ENCODE measurements around the gene KPNA5.
"Not testable (repeated sequence)": the region's sequence is repeated elsewhere in the genome, so short reads cannot be mapped to it uniquely, and the experiment has no call there.

KPNA5 gene

GRCh38 chr6:116661594-116661993 lies 19.4 kb upstream of the KPNA5 start:
- H3K27ac ChIP-seq (ENCODE audit: insufficient read depth in 1 of 2, low read depth in 1 of 2, low read length in 2 of 2, poor library complexity in 1 of 2, severe bottlenecking in 2 of 2): no peak overlapping the region
- ChIA-PET CTCF (interaction anchor here (0.6 to 1.3 kb wide), 6 partner anchors 8 to 392 kb away, joined by 3 read pairs; no protein-coding TSS in a partner anchor), POLR2A (no interaction called here)
- no peaks in the 10 kb centered on the region for H3K27me3 ChIP-seq (replicated peaks in 2 of 5; ENCODE audit: control insufficient read depth in 4 of 5, insufficient read depth in 5 of 5, low read length in 4 of 5)
- peaks cover 2 to 17% (median 10%) of the 10 kb centered on the region in 4 experiments for H3K4me1 ChIP-seq (ENCODE audit: control extremely low read depth in 1 of 4, control insufficient read depth in 4 of 4, insufficient read depth in 4 of 4, low read length in 3 of 4)
- H3K36me3 ChIP-seq (ENCODE audit: control insufficient read depth in 4 of 4, insufficient read depth in 4 of 4, low read length in 3 of 4): peaks cover 10 to 22% (median 17%) of the 10 kb centered on the region in 4 experiments
- no peak overlapping the region for H3K4me3 ChIP-seq (ENCODE audit: control insufficient read depth in 1 of 7, extremely low read depth in 1 of 7, insufficient read depth in 4 of 7, low read depth in 2 of 7, low read length in 6 of 7)
- DNase-seq: no peak
- H3K9me3 ChIP-seq (ENCODE audit: control extremely low read depth in 1 of 5, control insufficient read depth in 4 of 5, insufficient read depth in 2 of 5, low read depth in 1 of 5, low read length in 4 of 5): no peaks in the 10 kb centered on the region

GRCh38 chr6:116662202-116662601 lies 18.8 kb upstream of the KPNA5 start:
- Histone ChIP-seq H3K27me3 (replicated peaks in 2 of 5; ENCODE audit: control insufficient read depth in 4 of 5, insufficient read depth in 5 of 5, low read length in 4 of 5) (no peaks in the 10 kb centered on the region), H3K4me1 (ENCODE audit: control extremely low read depth in 1 of 4, control insufficient read depth in 4 of 4, insufficient read depth in 4 of 4, low read length in 3 of 4) (peaks cover 6 to 23% (median 13%) of the 10 kb centered on the region in 4 experiments), H3K9me3 (ENCODE audit: control extremely low read depth in 1 of 5, control insufficient read depth in 4 of 5, insufficient read depth in 2 of 5, low read depth in 1 of 5, low read length in 4 of 5) (no peaks in the 10 kb centered on the region), H3K4me3 (ENCODE audit: control insufficient read depth in 1 of 7, extremely low read depth in 1 of 7, insufficient read depth in 4 of 7, low read depth in 2 of 7, low read length in 6 of 7) (no peak overlapping the region), H3K27ac (ENCODE audit: insufficient read depth in 1 of 2, low read depth in 1 of 2, low read length in 2 of 2, poor library complexity in 1 of 2, severe bottlenecking in 2 of 2) (no peak overlapping the region), H3K36me3 (ENCODE audit: control insufficient read depth in 4 of 4, insufficient read depth in 4 of 4, low read length in 3 of 4) (peaks cover 7 to 17% (median 15%) of the 10 kb centered on the region in 4 experiments)
- 90% methylated on average over 1 of the region's 1 CpG for WGBS (ENCODE audit: insufficient coverage)
- ChIA-PET CTCF (interaction anchor here (0.9 to 1.3 kb wide), 5 partner anchors 11 to 393 kb away, joined by 3 read pairs; no protein-coding TSS in a partner anchor), POLR2A (no interaction called here)
- no peak for DNase-seq

- Histone ChIP-seq H3K4me1 (ENCODE audit: control extremely low read depth in 1 of 4, control insufficient read depth in 4 of 4, insufficient read depth in 4 of 4, low read length in 3 of 4) (peaks cover 11 to 26% (median 18%) of the 10 kb centered on the region in 4 experiments), H3K9me3 (ENCODE audit: control extremely low read depth in 1 of 5, control insufficient read depth in 4 of 5, insufficient read depth in 2 of 5, low read depth in 1 of 5, low read length in 4 of 5) (no peaks in the 10 kb centered on the region), H3K27ac (ENCODE audit: insufficient read depth in 1 of 2, low read depth in 1 of 2, low read length in 2 of 2, poor library complexity in 1 of 2, severe bottlenecking in 2 of 2) (no peak overlapping the region), H3K36me3 (ENCODE audit: control insufficient read depth in 4 of 4, insufficient read depth in 4 of 4, low read length in 3 of 4) (peaks cover 5 to 13% (median 9%) of the 10 kb centered on the region in 4 experiments), H3K27me3 (replicated peaks in 2 of 5; ENCODE audit: control insufficient read depth in 4 of 5, insufficient read depth in 5 of 5, low read length in 4 of 5) (no peaks in the 10 kb centered on the region), H3K4me3 (ENCODE audit: control insufficient read depth in 1 of 7, extremely low read depth in 1 of 7, insufficient read depth in 4 of 7, low read depth in 2 of 7, low read length in 6 of 7) (no peak overlapping the region)
- CTCF ChIA-PET: no interaction called here
- no CpG with 5 or more reads among the region's 3 CpGs for WGBS (ENCODE audit: insufficient coverage)
- POLR2A ChIA-PET: no interaction called here
- DNase-seq: no peak
Observed at GRCh38 chr6:116663308-116663707, 17.7 kb upstream of the KPNA5 start.

- DNase-seq: peak in 1 of 3 donors; percentile 18
- peaks cover 11 to 26% (median 18%) of the 10 kb centered on the region in 4 experiments for H3K4me1 ChIP-seq (ENCODE audit: control extremely low read depth in 1 of 4, control insufficient read depth in 4 of 4, insufficient read depth in 4 of 4, low read length in 3 of 4)
- CTCF ChIA-PET; H3K4me3 ChIP-seq (ENCODE audit: control insufficient read depth in 1 of 7, extremely low read depth in 1 of 7, insufficient read depth in 4 of 7, low read depth in 2 of 7, low read length in 6 of 7); H3K27ac ChIP-seq (ENCODE audit: insufficient read depth in 1 of 2, low read depth in 1 of 2, low read length in 2 of 2, poor library complexity in 1 of 2, severe bottlenecking in 2 of 2); H3K9me3 ChIP-seq (ENCODE audit: control extremely low read depth in 1 of 5, control insufficient read depth in 4 of 5, insufficient read depth in 2 of 5, low read depth in 1 of 5, low read length in 4 of 5); POLR2A ChIA-PET; H3K27me3 ChIP-seq (replicated peaks in 2 of 5; ENCODE audit: control insufficient read depth in 4 of 5, insufficient read depth in 5 of 5, low read length in 4 of 5): not testable (repeated sequence)
- H3K36me3 ChIP-seq (ENCODE audit: control insufficient read depth in 4 of 4, insufficient read depth in 4 of 4, low read length in 3 of 4): peaks cover 5 to 11% (median 7%) of the 10 kb centered on the region in 4 experiments
- WGBS (ENCODE audit: insufficient coverage): no CpG with 5 or more reads among the region's 2 CpGs
Observed at GRCh38 chr6:116664169-116664568, 16.8 kb upstream of the KPNA5 start.

GRCh38 chr6:116665464-116665863 lies 15.5 kb upstream of the KPNA5 start:
- POLR2A ChIA-PET: no interaction called here
- WGBS (ENCODE audit: insufficient coverage): 95% methylated on average over 4 of the region's 7 CpGs
- H3K36me3 ChIP-seq (ENCODE audit: control insufficient read depth in 4 of 4, insufficient read depth in 4 of 4, low read length in 3 of 4): peaks cover 2 to 10% (median 4%) of the 10 kb centered on the region in 4 experiments
- H3K9me3 ChIP-seq (ENCODE audit: control extremely low read depth in 1 of 5, control insufficient read depth in 4 of 5, insufficient read depth in 2 of 5, low read depth in 1 of 5, low read length in 4 of 5): no peaks in the 10 kb centered on the region
- H3K4me1 ChIP-seq (ENCODE audit: control extremely low read depth in 1 of 4, control insufficient read depth in 4 of 4, insufficient read depth in 4 of 4, low read length in 3 of 4): peaks cover 11 to 26% (median 18%) of the 10 kb centered on the region in 4 experiments
- CTCF ChIA-PET: interaction anchor here (1.0 to 3.1 kb wide), 2 partner anchors 15 to 17 kb away, joined by 3 to 6 read pairs; no protein-coding TSS in a partner anchor
- H3K4me3 ChIP-seq (ENCODE audit: control insufficient read depth in 1 of 7, extremely low read depth in 1 of 7, insufficient read depth in 4 of 7, low read depth in 2 of 7, low read length in 6 of 7): peak overlapping the region in 1 of 7 experiments; percentile 39
- no peaks in the 10 kb centered on the region for H3K27me3 ChIP-seq (replicated peaks in 2 of 5; ENCODE audit: control insufficient read depth in 4 of 5, insufficient read depth in 5 of 5, low read length in 4 of 5)
- H3K27ac ChIP-seq (ENCODE audit: insufficient read depth in 1 of 2, low read depth in 1 of 2, low read length in 2 of 2, poor library complexity in 1 of 2, severe bottlenecking in 2 of 2): peak overlapping the region in 1 of 2 experiments; percentile 36
- DNase-seq: no peak

- H3K9me3 ChIP-seq (ENCODE audit: control extremely low read depth in 1 of 5, control insufficient read depth in 4 of 5, insufficient read depth in 2 of 5, low read depth in 1 of 5, low read length in 4 of 5): no peaks in the 10 kb centered on the region
- peak overlapping the region in 1 of 2 experiments; percentile 36 for H3K27ac ChIP-seq (ENCODE audit: insufficient read depth in 1 of 2, low read depth in 1 of 2, low read length in 2 of 2, poor library complexity in 1 of 2, severe bottlenecking in 2 of 2)
- peaks cover 11 to 26% (median 18%) of the 10 kb centered on the region in 4 experiments for H3K4me1 ChIP-seq (ENCODE audit: control extremely low read depth in 1 of 4, control insufficient read depth in 4 of 4, insufficient read depth in 4 of 4, low read length in 3 of 4)
- ChIA-PET POLR2A (interaction anchor here (0.7 kb wide), 1 partner anchor 95 kb away, joined by 3 read pairs; the partner anchor contains the start of gene RWDD1), CTCF (interaction anchor here (1.0 to 3.1 kb wide), 4 partner anchors 8 to 16 kb away, joined by 3 to 6 read pairs (median 3); partner anchors contain the start of gene KPNA5)
- WGBS (ENCODE audit: insufficient coverage): no CpG with 5 or more reads among the region's 1 CpG
- peaks cover 0 to 9% (median under 1%) of the 10 kb centered on the region in 4 experiments for H3K36me3 ChIP-seq (ENCODE audit: control insufficient read depth in 4 of 4, insufficient read depth in 4 of 4, low read length in 3 of 4)
- no peaks in the 10 kb centered on the region for H3K27me3 ChIP-seq (replicated peaks in 2 of 5; ENCODE audit: control insufficient read depth in 4 of 5, insufficient read depth in 5 of 5, low read length in 4 of 5)
- peak in 2 of 3 donors; percentile 5 to 22 for DNase-seq
- peak overlapping the region in 3 of 7 experiments; percentile 1 to 93 (median 16) for H3K4me3 ChIP-seq (ENCODE audit: control insufficient read depth in 1 of 7, extremely low read depth in 1 of 7, insufficient read depth in 4 of 7, low read depth in 2 of 7, low read length in 6 of 7)
Observed at GRCh38 chr6:116666869-116667268, 14.1 kb upstream of the KPNA5 start.

GRCh38 chr6:116667623-116668022 lies 13.4 kb upstream of the KPNA5 start:
- POLR2A ChIA-PET: interaction anchor here (0.7 kb wide), 1 partner anchor 96 kb away, joined by 3 read pairs; the partner anchor contains the start of gene RWDD1
- Histone ChIP-seq H3K27ac (ENCODE audit: insufficient read depth in 1 of 2, low read depth in 1 of 2, low read length in 2 of 2, poor library complexity in 1 of 2, severe bottlenecking in 2 of 2) (peak overlapping the region; percentile 88 to 95), H3K4me3 (ENCODE audit: control insufficient read depth in 1 of 7, extremely low read depth in 1 of 7, insufficient read depth in 4 of 7, low read depth in 2 of 7, low read length in 6 of 7) (peak overlapping the region in 6 of 7 experiments; percentile 79 to 99 (median 97)), H3K27me3 (replicated peaks in 2 of 5; ENCODE audit: control insufficient read depth in 4 of 5, insufficient read depth in 5 of 5, low read length in 4 of 5) (no peaks in the 10 kb centered on the region), H3K9me3 (ENCODE audit: control extremely low read depth in 1 of 5, control insufficient read depth in 4 of 5, insufficient read depth in 2 of 5, low read depth in 1 of 5, low read length in 4 of 5) (no peaks in the 10 kb centered on the region), H3K36me3 (ENCODE audit: control insufficient read depth in 4 of 4, insufficient read depth in 4 of 4, low read length in 3 of 4) (peaks cover 0 to 2% (median under 1%) of the 10 kb centered on the region in 4 experiments), H3K4me1 (ENCODE audit: control extremely low read depth in 1 of 4, control insufficient read depth in 4 of 4, insufficient read depth in 4 of 4, low read length in 3 of 4) (peaks cover 11 to 26% (median 18%) of the 10 kb centered on the region in 4 experiments)
- no CpG with 5 or more reads among the region's 3 CpGs for WGBS (ENCODE audit: insufficient coverage)
- CTCF ChIA-PET: interaction anchor here (3.1 kb wide), 1 partner anchor 15 kb away, joined by 6 read pairs; no protein-coding TSS in a partner anchor
- DNase-seq: peak; percentile 54 to 89 (median 83)

Measured in common myeloid progenitor, CD34-positive (primary cell).